Astrocyte of the cerebellum (primary cell): ENCODE measurements around the gene AP1S3.
"Not testable (repeated sequence)": the region's sequence is repeated elsewhere in the genome, so short reads cannot be mapped to it uniquely, and the experiment has no call there.

Source experiments
- DNase-seq: peaks from one replicate; pipeline ENCODE4 v3.0.0-alpha.2; 2011; ENCODE audit warnings: low read depth
- H3K4me3 ChIP-seq: 2 replicates; pipeline ENCODE4 v1.5.1; 2011; ENCODE audit warnings: mild to moderate bottlenecking, low read depth, low read length, moderate library complexity
- in situ Hi-C: cut with HindIII; loops from 2 replicates; pipeline ENCODE4 v1.10.0; 2017; ENCODE audit warnings: low sequenced_read_pairs
- TF ChIP-seq, protein P1 (sequence below): IDR thresholded peaks from 2 replicates; pipeline ENCODE4 v1.5.1; 2012; ENCODE audit warnings: low read length, low read depth, moderate library complexity, mild to moderate bottlenecking; ENCODE audit errors: missing control alignments

The AP1S3 gene

DNA sequence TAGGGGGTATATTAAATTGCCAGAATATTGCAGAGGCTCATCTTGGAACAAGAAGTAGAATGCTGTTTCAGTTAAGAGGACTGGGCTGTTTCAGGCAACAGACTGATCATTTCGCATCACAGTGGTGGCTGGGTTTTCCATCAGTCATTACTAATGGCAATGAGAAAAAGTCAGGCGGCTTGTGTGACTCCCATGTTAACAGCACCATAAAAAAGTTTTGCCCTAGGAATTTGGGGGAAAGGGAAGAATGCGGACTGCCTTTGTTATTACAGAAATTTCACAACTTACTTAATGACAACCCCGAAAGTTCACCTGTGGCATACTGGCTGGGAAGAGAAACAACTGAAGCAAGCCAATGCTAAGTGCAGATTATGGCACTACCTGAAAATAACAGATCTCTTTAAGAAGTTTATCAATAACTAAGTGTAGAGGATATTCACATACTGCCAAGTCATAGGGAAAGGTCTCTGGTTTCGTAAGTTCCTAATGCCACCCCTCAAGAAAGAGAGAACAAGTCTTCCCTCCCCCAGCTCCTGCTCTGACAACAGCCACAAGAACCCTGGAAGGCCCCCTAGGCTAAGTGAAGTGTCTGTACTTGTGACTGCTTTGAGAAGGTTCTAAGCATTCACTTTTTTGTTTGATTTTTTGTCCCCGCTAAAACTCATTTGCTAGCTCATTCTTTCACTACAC is 40.5 kb upstream of the AP1S3 start:
- H3K4me3 ChIP-seq, result no peak overlapping the region
- TF ChIP-seq, protein P1, sequence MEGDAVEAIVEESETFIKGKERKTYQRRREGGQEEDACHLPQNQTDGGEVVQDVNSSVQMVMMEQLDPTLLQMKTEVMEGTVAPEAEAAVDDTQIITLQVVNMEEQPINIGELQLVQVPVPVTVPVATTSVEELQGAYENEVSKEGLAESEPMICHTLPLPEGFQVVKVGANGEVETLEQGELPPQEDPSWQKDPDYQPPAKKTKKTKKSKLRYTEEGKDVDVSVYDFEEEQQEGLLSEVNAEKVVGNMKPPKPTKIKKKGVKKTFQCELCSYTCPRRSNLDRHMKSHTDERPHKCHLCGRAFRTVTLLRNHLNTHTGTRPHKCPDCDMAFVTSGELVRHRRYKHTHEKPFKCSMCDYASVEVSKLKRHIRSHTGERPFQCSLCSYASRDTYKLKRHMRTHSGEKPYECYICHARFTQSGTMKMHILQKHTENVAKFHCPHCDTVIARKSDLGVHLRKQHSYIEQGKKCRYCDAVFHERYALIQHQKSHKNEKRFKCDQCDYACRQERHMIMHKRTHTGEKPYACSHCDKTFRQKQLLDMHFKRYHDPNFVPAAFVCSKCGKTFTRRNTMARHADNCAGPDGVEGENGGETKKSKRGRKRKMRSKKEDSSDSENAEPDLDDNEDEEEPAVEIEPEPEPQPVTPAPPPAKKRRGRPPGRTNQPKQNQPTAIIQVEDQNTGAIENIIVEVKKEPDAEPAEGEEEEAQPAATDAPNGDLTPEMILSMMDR, result no peak
- no peak for DNase-seq
- in situ Hi-C loops, result no loop called here

DNA sequence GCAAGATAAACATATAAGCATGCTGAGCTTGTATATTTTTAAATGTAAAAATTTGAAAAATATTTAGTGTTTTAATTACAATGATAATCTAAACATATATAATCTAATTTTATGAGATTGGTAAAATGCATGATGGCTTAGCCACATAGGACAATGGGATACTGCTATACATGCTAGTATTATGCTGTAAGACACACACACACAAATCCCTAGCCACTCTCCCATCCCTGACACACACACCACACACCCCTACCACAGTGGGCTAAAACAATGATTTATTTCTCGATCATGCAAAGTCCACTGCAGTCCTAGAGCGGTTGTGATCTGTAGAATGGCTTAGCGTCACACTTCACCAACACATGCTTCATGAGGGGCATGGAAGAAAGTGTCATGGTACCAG is 36.3 kb upstream of the AP1S3 start:
- no peak overlapping the region for H3K4me3 ChIP-seq
- DNase-seq, result no peak
- in situ Hi-C loops, result no loop called here
- TF ChIP-seq, protein P1, result no peak

DNA sequence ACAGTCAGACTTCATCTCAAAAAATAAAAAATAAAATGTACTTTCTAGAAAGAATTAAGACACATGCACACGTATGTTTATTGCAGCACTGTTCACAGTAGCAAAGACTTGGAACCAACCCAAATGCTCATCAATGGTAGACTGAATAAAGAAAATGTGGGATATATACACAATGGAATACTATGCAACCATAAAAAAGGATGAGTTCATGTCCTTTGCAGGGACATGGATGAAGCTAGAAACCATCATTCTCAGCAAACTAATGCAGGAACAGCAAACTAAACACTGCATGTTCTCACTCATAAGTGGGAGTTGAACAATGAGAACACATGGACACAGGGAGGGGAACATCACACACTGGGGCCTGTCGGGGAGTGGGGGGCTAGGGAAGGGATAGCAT is 35.4 kb upstream of the AP1S3 start:
- DNase-seq, H3K4me3 ChIP-seq, in situ Hi-C loops: not testable (repeated sequence)

DNA sequence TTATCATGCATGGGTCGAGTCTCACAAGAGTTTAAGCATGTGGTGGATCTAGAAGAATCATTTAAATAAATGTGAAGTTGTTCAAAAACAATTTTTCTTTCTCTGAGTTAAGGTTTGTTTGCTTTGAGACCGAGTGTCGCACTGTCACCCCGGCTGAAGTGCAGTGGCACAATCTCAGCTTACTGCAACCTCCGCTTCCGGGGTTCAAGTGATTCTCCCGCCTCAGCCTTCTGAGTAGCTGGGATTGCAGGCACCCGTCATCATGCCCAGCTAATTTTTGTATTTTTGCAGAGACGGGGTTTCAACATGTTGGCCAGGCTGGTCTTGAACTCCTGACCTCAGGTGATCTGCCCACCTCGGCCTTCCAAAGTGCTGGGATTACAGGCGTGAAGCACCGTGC is 34.3 kb upstream of the AP1S3 start:
- not testable (repeated sequence) for DNase-seq, H3K4me3 ChIP-seq

DNA sequence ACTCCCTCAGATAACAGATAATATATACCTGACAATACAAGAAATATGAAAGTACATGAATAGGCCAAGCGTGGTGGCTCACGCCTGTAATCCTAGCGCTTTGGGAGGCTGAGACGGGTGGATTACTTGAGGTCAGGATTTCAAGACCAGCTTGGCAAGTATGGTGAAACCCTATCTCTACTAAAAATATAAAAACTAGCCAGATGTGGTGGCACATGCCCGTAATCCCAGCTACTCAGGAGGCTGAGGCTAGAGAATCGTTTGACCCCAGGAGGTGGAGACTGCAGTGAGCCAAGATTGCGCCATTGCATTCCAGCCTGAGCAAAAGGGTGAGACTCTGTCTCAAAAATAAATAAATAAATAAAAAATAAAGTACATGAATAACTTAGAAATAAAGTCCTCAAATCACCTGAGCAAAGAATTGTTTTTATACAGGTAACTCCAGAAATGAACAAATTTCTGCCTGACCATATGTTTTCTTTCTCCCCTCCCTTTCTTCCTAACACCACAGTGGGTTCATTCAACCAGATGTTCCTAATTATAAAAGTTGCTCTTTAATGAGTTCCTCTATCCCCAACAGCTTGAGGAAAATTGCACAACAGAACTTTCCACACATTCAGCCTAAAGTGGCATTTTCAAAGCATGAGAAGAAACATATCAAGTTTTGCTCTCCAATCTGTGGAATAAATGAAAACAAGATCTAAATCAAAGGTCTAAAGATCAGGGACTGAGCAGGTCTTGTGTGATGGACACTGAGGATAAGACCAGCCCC is 33.6 kb upstream of the AP1S3 start:
- H3K4me3 ChIP-seq, result no peak overlapping the region
- in situ Hi-C loops, result no loop called here
- DNase-seq, result no peak
- TF ChIP-seq, protein P1, result no peak

More for the DNA sequence above, 34.3 kb upstream of the AP1S3 start:
- in situ Hi-C loops, result not testable (repeated sequence)

DNA sequence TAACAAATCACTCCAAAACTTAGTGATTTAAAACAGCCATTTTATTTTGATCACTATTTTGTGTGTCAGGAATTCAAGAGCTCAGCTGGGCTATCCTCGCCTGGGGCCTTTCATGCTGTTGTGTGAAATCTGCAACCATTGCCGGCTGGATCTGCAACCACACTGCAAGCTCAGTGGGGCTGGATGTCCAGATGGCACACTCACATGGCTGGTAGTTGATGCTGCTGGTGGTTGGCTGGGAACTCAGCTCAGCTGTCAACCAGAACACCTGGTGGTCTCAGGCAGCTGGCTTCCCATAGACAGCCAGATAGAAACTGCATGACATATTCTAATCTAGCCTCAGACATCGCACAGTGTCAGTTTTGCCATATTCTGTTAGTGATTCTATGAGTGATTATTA is 30.6 kb upstream of the AP1S3 start:
- in situ Hi-C loops, result no loop called here
- DNase-seq, result no peak
- no peak overlapping the region for H3K4me3 ChIP-seq

DNA sequence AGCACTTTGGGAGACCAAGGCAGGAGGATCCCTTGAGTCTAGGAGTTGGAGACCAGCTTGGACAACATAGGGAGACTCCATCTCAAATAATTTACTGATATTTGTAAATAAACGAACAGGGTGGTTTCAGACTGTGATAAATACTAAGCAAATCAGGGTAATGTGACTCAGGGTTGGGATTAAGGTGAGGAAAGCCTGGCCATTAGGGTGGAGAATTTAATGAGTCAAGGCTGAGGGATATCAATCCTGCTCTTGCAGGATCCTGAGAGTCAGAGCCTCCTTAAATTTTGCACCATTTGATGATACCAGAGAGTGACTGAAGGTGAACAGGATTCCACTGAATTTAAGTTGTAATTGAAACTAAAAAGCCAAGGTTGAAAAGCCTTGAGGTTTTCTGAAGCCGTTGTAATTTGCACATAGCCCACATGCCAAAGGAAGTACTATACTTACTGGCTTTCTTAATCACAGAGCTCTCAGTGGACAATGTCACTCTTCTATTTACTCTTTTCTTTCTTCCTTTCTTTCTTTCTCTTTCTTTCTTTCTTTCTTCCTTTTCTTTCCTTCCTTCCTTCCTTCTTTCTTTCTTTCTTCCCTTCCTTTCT is 28.6 kb upstream of the AP1S3 start:
- in situ Hi-C loops, result no loop called here
- H3K4me3 ChIP-seq, result no peak overlapping the region
- DNase-seq, result no peak
- TF ChIP-seq, protein P1, result no peak

More for the DNA sequence above, 30.6 kb upstream of the AP1S3 start:
- TF ChIP-seq, protein P1, result no peak
